MCF 10A (cell line): ENCODE measurements around the gene PEX14. TPM values are rescaled to one million over a fixed set of nuclear protein-coding genes. Genes with fewer than 3 reads are reported as not detected.

Experiments used
- BruUV-seq: library from RNA; stranded (reverse); fragments of 400-500 nt; replicated peaks from 2 replicates; lab custom pipeline; 2021; lab: Mats Ljungman, UMichigan
- CTCF ChIA-PET: fragments of 300-600 bp; sonication (Branson Sonifier 250); formaldehyde crosslinking; extraction: SDS; loops from one replicate; lab custom pipeline; 2021; ENCODE audit warnings: antibody characterized with exemption, inconsistent platforms; lab: Yijun Ruan, JAX
- POLR2A ChIA-PET: fragments of 300-600, 350-650 bp; sonication (Branson Sonifier 250); formaldehyde crosslinking; extraction: SDS; loops from one replicate; lab custom pipeline; 2020; ENCODE audit warnings: antibody characterized with exemption, inconsistent platforms; lab: Yijun Ruan, JAX
- DNase-seq: peaks from one replicate; pipeline ENCODE4 v3.0.0-alpha.2; 2018; ENCODE audit not compliant: unreplicated experiment
- H3K27ac Mint-ChIP-seq: one replicate; pipeline ENCODE4 v1.8.0; 2022; ENCODE audit warnings: mild to moderate bottlenecking, low read depth, mixed read lengths; ENCODE audit not compliant: unreplicated experiment
- H3K27me3 Mint-ChIP-seq: one replicate; pipeline ENCODE4 v1.8.0; 2022; ENCODE audit warnings: mixed read lengths; ENCODE audit not compliant: insufficient read depth, unreplicated experiment
- H3K36me3 Mint-ChIP-seq: one replicate; pipeline ENCODE4 v1.8.0; 2022; ENCODE audit warnings: mild to moderate bottlenecking, moderate library complexity, mixed read lengths; ENCODE audit not compliant: insufficient read depth, unreplicated experiment
- H3K4me1 Mint-ChIP-seq: one replicate; pipeline ENCODE4 v1.8.0; 2022; ENCODE audit warnings: mixed read lengths; ENCODE audit not compliant: insufficient read depth, unreplicated experiment
- H3K4me3 Mint-ChIP-seq: one replicate; pipeline ENCODE4 v1.8.0; 2022; ENCODE audit warnings: mild to moderate bottlenecking, moderate library complexity, mixed read lengths; ENCODE audit not compliant: unreplicated experiment
- H3K9me3 Mint-ChIP-seq: one replicate; pipeline ENCODE4 v1.8.0; 2022; ENCODE audit warnings: mixed read lengths; ENCODE audit not compliant: unreplicated experiment
- intact Hi-C: fragments of 100-400 bp; cut with micrococcal nuclease; formaldehyde crosslinking; loops from 2 replicates; pipeline ENCODE4 v1.14.1; 2022
- total RNA-seq: library from RNA; stranded (reverse); gene quantifications from 2 replicates; pipeline ENCODE4 v1.2.3, GENCODE V29; 2022
- TF ChIP-seq, protein P1 (sequence below): fragments of 200-600 bp; IDR thresholded peaks from one replicate; pipeline ENCODE4 v1.8.0; 2022; ENCODE audit warnings: antibody characterized with exemption, mild to moderate bottlenecking; ENCODE audit not compliant: unreplicated experiment

The PEX14 gene
- total RNA-seq, 1 experiment from 2014 or later: 22.2 TPM

DNA sequence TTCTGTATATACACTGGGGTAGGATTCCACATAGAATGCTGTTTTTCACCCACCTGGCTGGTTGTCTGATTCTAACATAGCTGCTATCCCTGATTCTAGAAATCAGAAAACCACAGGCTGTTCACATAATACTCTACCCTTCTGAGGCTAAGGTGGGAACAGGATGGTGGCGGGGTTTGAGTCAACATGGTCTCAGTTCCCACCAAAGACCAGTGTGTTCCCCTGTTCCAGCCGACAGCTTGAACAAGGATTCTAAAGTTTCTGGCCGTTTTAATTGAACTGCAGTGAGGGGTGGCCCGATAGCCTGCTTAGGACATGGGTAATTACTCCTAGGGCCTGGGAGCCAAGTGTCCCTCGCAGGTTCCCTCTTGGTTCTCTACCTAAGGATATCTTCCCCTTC is 38.4 kb downstream of the PEX14 start:
- intact Hi-C loops: loop anchor here (5.0 kb wide), 2 partner anchors 124 to 179 kb away; no protein-coding TSS in a partner anchor
- DNase-seq: no peak
- ChIA-PET CTCF (interaction anchor here (0.5 to 1.3 kb wide), 6 partner anchors 85 to 463 kb away, joined by 3 read pairs; no protein-coding TSS in a partner anchor), POLR2A (interaction anchor here (1.5 to 2.5 kb wide), 2 partner anchors 10 to 500 kb away, joined by 3 to 11 read pairs; no protein-coding TSS in a partner anchor)
- H3K36me3 Mint-ChIP-seq: no peaks in the 10 kb centered on the region
- no peaks in the 10 kb centered on the region for H3K27me3 Mint-ChIP-seq
- H3K4me1 Mint-ChIP-seq: peaks cover 36% of the 10 kb centered on the region
- no peak overlapping the region for H3K4me3 Mint-ChIP-seq
- TF ChIP-seq, protein P1, sequence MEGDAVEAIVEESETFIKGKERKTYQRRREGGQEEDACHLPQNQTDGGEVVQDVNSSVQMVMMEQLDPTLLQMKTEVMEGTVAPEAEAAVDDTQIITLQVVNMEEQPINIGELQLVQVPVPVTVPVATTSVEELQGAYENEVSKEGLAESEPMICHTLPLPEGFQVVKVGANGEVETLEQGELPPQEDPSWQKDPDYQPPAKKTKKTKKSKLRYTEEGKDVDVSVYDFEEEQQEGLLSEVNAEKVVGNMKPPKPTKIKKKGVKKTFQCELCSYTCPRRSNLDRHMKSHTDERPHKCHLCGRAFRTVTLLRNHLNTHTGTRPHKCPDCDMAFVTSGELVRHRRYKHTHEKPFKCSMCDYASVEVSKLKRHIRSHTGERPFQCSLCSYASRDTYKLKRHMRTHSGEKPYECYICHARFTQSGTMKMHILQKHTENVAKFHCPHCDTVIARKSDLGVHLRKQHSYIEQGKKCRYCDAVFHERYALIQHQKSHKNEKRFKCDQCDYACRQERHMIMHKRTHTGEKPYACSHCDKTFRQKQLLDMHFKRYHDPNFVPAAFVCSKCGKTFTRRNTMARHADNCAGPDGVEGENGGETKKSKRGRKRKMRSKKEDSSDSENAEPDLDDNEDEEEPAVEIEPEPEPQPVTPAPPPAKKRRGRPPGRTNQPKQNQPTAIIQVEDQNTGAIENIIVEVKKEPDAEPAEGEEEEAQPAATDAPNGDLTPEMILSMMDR: no peak
- no peaks in the 10 kb centered on the region for H3K9me3 Mint-ChIP-seq
- no peak overlapping the region for H3K27ac Mint-ChIP-seq
- BruUV-seq: no TSS peak

GRCh38 chr1:10514490-10515235 is 39.9 kb downstream of the PEX14 start:
- intact Hi-C loops: loop anchor here (1.0 to 5.0 kb wide), 3 partner anchors 123 to 428 kb away; no protein-coding TSS in a partner anchor
- Mint-ChIP-seq H3K4me3 (no peak overlapping the region), H3K4me1 (peaks cover 37% of the 10 kb centered on the region), H3K9me3 (no peaks in the 10 kb centered on the region), H3K36me3 (no peaks in the 10 kb centered on the region), H3K27ac (peak overlapping the region; percentile 55), H3K27me3 (no peaks in the 10 kb centered on the region)
- CTCF ChIA-PET: interaction anchor here (0.5 to 1.3 kb wide), 8 partner anchors 8 to 1414 kb away, joined by 3 to 6 read pairs (median 3); no protein-coding TSS in a partner anchor
- POLR2A ChIA-PET: interaction anchor here (0.8 to 2.5 kb wide), 2 partner anchors 9 to 85 kb away, joined by 4 to 11 read pairs; no protein-coding TSS in a partner anchor
- TF ChIP-seq, protein P1: peak; percentile 45
- BruUV-seq: no TSS peak
- no peak for DNase-seq

DNA sequence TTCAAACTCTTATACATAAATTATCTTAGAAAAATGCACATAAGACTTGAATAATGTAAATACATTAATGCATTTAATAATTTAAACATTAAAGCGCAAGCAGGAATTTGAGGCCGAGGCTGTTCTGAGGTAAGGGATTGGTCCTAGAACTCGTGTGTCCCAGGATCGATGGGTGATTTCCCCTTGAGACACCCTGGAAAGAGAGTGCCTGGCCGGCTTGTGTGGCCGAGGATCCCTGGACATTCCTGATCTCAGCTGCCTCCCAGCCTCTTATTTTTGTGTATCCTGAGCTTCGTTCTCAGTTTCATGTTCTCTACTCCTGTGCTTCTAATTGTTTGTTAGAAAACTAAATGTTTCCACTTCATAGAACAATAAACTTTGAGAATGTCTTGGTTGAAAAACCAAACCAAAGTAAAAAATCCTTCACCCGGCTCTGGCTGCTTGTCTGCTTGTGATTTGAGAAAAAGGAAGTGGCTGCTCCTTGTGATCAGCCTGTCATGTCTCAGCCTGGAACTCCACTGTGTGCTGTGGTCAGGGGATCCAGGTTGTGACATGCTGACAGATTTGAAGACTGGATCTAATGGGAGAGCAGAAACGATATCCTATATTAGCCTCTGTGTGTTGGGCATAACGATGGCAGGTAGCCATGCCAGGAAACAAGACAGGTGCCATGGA is 40.7 kb downstream of the PEX14 start:
- POLR2A ChIA-PET: interaction anchor here (0.8 kb wide), 1 partner anchor 84 kb away, joined by 4 read pairs; no protein-coding TSS in a partner anchor
- intact Hi-C loops: no loop called here
- no peak for DNase-seq
- BruUV-seq: no TSS peak
- CTCF ChIA-PET: interaction anchor here (0.7 to 1.1 kb wide), 2 partner anchors 9 to 12 kb away, joined by 3 read pairs; no protein-coding TSS in a partner anchor
- no peak overlapping the region for H3K4me3 Mint-ChIP-seq
- no peaks in the 10 kb centered on the region for H3K9me3 Mint-ChIP-seq
- H3K27ac Mint-ChIP-seq: no peak overlapping the region
- H3K27me3 Mint-ChIP-seq: no peaks in the 10 kb centered on the region
- H3K4me1 Mint-ChIP-seq: peaks cover 31% of the 10 kb centered on the region
- TF ChIP-seq, protein P1: no peak
- no peaks in the 10 kb centered on the region for H3K36me3 Mint-ChIP-seq
